WERI-Rb-1 (cell line): ENCODE measurements around the gene ZNF740.
A peak's percentile ranks its signal among the peaks of the same experiment; 100 is the strongest.

Experiments used
- DNase-seq: peaks from one replicate; pipeline ENCODE4 v3.0.0-alpha.2; 2020
- H3K27ac ChIP-seq: fragments of 250-450 bp; sonication (Bioruptor Pico); 2 replicates; pipeline ENCODE4 v1.5.1; 2020; ENCODE audit warnings: mild to moderate bottlenecking, moderate library complexity
- H3K27me3 ChIP-seq: fragments of 250-450 bp; sonication (Bioruptor Pico); 2 replicates; pipeline ENCODE4 v1.5.1; 2021; ENCODE audit warnings: mild to moderate bottlenecking, low read depth, moderate library complexity; ENCODE audit not compliant: insufficient read depth, severe bottlenecking
- H3K36me3 ChIP-seq: fragments of 250-450 bp; sonication (Bioruptor Pico); 2 replicates; pipeline ENCODE4 v1.5.1; 2020; ENCODE audit warnings: mild to moderate bottlenecking, moderate library complexity
- H3K4me3 ChIP-seq: 2 replicates; pipeline ENCODE4 v1.5.1; 2011; ENCODE audit warnings: low read depth, mild to moderate bottlenecking, control low read depth, low read length
- H3K9me3 ChIP-seq: fragments of 250-450 bp; sonication (Bioruptor Pico); 2 replicates; pipeline ENCODE4 v1.5.1; 2021; ENCODE audit warnings: mild to moderate bottlenecking, moderate library complexity; ENCODE audit not compliant: severe bottlenecking
- CTCF ChIP-seq: IDR thresholded peaks from 2 replicates; pipeline ENCODE4 v1.5.1; 2011; ENCODE audit warnings: low read depth, mild to moderate bottlenecking, control low read depth, inconsistent platforms, low read length

Gene ZNF740

DNA sequence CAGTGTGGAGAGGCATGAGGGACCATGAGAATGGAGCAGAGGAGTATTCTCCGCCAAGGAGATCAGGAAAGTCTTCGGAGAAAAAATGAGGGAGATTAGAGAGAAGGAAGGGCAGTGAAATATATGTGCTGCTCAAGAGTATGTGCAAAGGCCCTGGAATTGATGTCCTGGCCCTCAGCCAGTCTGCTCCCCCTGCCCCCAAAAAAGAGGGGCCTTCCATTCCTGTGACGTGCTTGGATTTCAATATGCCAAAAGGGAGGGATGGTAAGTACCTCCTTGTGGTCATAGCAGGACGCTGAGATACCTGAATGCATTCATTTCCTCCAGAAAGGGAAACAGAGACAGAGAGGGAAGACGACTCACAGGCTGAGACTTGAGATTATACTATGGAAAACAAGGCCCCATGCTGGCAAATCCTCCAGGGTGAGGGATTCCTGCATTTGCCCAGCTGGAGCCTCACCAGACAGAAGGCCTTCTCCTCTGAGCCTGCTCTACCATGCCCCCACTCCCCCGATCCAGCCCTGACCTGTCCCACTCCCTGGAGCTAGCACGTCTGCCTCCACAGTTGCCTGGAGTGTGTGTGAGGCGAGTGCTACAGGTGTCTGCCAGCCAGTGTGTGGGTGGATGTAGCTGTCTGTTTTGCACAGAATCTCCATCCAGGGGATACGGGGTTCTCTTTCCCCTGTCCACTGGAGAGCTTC is 55.4 kb downstream of the ZNF740 start:
- no peaks in the 10 kb centered on the region for H3K27me3 ChIP-seq
- DNase-seq: peak; percentile 87
- H3K36me3 ChIP-seq: no peaks in the 10 kb centered on the region
- peak overlapping the region; percentile 60 for H3K27ac ChIP-seq
- no peak overlapping the region for H3K4me3 ChIP-seq
- no peaks in the 10 kb centered on the region for H3K9me3 ChIP-seq
- no peak for TF ChIP-seq CTCF

DNA sequence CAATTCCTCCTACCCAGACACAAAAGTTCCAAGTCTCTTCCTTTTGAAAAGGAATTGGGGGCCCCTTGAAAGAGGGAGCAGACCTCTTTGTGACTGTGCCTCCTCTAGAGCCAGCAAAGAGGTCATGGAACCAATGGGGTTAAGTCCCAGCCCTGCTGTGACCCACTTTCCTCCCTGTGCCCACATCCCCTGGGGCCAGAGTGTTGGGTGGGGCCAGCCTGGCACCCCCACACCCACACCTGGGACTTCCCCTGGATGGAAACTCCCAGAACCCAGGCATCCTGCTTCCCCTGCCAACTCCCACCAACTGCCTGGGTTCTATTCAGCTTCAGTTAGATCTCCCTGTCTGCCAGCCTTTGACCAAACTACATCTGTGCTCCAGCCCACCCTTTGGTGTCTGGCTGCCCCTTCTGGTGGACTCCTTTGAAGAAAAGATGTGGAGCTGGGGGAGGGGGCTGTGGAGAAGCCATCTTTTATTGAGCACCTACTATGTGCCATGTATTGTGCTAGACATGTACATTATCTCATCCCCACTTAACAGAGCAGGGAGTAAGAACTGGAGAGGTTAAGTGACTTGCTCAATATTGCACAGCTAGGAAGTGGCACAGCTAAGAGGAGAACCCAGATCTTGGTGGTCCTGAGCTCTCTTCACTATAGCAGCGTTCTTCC is 56.1 kb downstream of the ZNF740 start:
- Histone ChIP-seq H3K36me3 (no peaks in the 10 kb centered on the region), H3K27ac (peak overlapping the region; percentile 60), H3K27me3 (no peaks in the 10 kb centered on the region), H3K4me3 (no peak overlapping the region), H3K9me3 (no peaks in the 10 kb centered on the region)
- no peak for TF ChIP-seq CTCF
- DNase-seq: no peak

GRCh38 chr12:53239643-53240258 is 59.2 kb downstream of the ZNF740 start:
- no peaks in the 10 kb centered on the region for H3K36me3 ChIP-seq
- no peaks in the 10 kb centered on the region for H3K27me3 ChIP-seq
- H3K27ac ChIP-seq: peak overlapping the region; percentile 27
- no peak for DNase-seq
- H3K9me3 ChIP-seq: no peaks in the 10 kb centered on the region
- no peak overlapping the region for H3K4me3 ChIP-seq
- TF ChIP-seq CTCF: no peak

DNA sequence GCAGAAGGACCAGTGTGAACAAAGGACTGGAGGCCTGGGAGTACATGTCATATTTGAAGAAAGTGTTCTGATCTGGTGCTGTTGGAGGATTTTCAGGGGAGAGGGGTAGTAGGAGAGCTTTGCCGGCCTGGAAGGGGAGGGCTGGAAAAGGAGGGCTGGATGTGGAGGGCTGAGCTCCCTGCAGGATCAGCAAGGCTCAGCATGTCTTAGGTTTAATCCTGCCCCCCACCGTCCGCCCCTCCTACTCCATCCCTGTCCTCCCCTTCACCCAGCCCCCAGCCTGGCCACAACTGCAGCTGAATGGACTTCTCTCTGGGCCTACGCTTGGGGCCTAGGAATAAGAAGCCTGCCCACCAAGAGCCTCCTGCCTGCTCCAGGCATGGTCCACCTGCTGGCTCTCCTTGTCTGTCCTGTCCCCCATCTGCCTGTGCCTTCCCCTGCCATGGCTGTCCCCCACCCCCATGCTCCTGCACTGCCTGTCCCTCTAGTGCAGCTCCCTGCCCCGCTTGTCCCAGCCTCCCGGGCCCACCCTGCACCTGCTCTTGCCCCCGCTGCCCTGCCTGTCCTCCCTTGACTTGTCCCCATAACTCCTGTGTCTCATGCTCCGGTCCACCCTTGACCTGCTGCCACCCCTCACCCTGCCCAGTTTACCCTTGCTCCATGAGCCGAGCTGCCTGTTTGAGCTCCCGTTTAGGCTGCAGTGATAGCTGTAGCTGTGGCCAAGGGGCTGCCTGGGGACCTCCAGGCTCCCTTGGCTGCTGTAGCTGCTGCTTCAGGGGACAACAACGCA is 61.3 kb downstream of the ZNF740 start:
- DNase-seq: peak; percentile 98
- no peak for TF ChIP-seq CTCF
- no peaks in the 10 kb centered on the region for H3K27me3 ChIP-seq
- H3K36me3 ChIP-seq: no peaks in the 10 kb centered on the region
- H3K4me3 ChIP-seq: no peak overlapping the region
- H3K9me3 ChIP-seq: no peaks in the 10 kb centered on the region
- H3K27ac ChIP-seq: peak overlapping the region; percentile 90

DNA sequence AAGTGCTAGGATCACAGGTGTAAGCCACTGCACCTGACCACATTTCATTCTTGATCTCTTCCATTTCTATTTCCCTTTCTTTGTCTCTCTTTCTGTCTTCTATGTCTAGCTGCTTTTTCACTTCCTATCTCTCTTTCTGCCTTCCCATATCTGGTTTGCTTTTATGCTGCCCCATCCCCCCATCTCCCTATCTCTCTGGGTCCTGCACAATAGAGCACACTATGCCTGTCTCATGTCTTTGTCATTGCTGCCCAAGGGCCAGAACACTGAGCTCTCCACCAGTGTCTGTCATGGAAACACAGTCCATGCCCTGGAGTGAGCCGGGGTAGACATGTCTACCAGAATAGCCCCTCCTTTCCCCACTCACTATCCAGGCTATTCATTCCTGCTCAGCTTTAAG is 63.8 kb downstream of the ZNF740 start:
- no peak for DNase-seq
- H3K27me3 ChIP-seq: no peaks in the 10 kb centered on the region
- H3K4me3 ChIP-seq: no peak overlapping the region
- no peak overlapping the region for H3K27ac ChIP-seq
- TF ChIP-seq CTCF: no peak
- H3K36me3 ChIP-seq: no peaks in the 10 kb centered on the region
- no peaks in the 10 kb centered on the region for H3K9me3 ChIP-seq
